PC-9 (cell line): ENCODE measurements around the gene RAD21L1.

Experiments
- CTCF ChIP-seq: fragments of 200-600 bp; sonication (generic); conservative IDR thresholded peaks from 2 replicates; pipeline ENCODE4 v1.6.1; 2017; ENCODE audit warnings: mixed run types, antibody characterized with exemption, mild to moderate bottlenecking, moderate library complexity
- EZH2 ChIP-seq: fragments of 200-600 bp; sonication (generic); IDR thresholded peaks from 2 replicates; pipeline ENCODE4 v1.8.0; 2017; ENCODE audit warnings: antibody characterized with exemption, low read depth

- TF ChIP-seq CTCF (no peak), EZH2 (no peak)
These were observed 47.2 kb upstream of the RAD21L1 start for GRCh38 chr20:1178623-1179022.
